IMR-90 (cell line): ENCODE results near the gene IRAG1. TPM values are rescaled to one million over a fixed set of nuclear protein-coding genes. Genes with fewer than 3 reads are reported as not detected.

ENCODE experiments used
- ATAC-seq: fragments of 200-7000 bp; cut with Tn5 transposase; 2 replicates; pipeline ENCODE4 v1.9.1; 2020; ENCODE audit warnings: low read depth, mild to moderate bottlenecking, moderate library complexity
- BruUV-seq: library from RNA; stranded (reverse); fragments of 400-500 nt; replicated peaks from 2 replicates; lab custom pipeline; 2021; lab: Mats Ljungman, UMichigan
- CTCF ChIA-PET: fragments of 300-600 bp; formaldehyde crosslinking; extraction: SDS; loops from one replicate; lab custom pipeline; 2021; ENCODE audit warnings: antibody characterized with exemption; lab: Yijun Ruan, JAX
- POLR2A ChIA-PET: fragments of 300-600 bp; sonication (Branson Sonifier 250); formaldehyde crosslinking; loops from one replicate; lab custom pipeline; 2022; ENCODE audit warnings: antibody characterized with exemption; ENCODE audit not compliant: unreplicated experiment; lab: Charles Lee
- DNase-seq: peaks from one replicate; pipeline ENCODE4 v3.0.0; 2013
- H2AFZ ChIP-seq: replicated peaks from 2 replicates; pipeline ENCODE3; 2013; ENCODE audit warnings: low read length, mild to moderate bottlenecking; ENCODE audit not compliant: poor library complexity
- H2AK5ac ChIP-seq: 2 replicates; pipeline ENCODE4 v1.6.1; 2013; ENCODE audit warnings: low read depth, low read length, inconsistent platforms
- H2AK9ac ChIP-seq: replicated peaks from 2 replicates; pipeline ENCODE3; 2013; ENCODE audit warnings: mild to moderate bottlenecking, low read depth, low read length, moderate library complexity; ENCODE audit not compliant: poor library complexity
- H2BK120ac ChIP-seq: 2 replicates; pipeline ENCODE4 v1.6.1; 2013; ENCODE audit warnings: low read depth, low read length, inconsistent platforms
- H2BK15ac ChIP-seq: 3 replicates; pipeline ENCODE4 v1.6.1; 2013; ENCODE audit warnings: low read depth, low read length, inconsistent platforms
- H2BK20ac ChIP-seq: 2 replicates; pipeline ENCODE4 v1.6.1; 2013; ENCODE audit warnings: low read depth, mild to moderate bottlenecking, inconsistent platforms, low read length, moderate library complexity
- H2BK5ac ChIP-seq: 2 replicates; pipeline ENCODE4 v1.6.1; 2013; ENCODE audit warnings: mild to moderate bottlenecking, low read depth, low read length, inconsistent platforms; ENCODE audit not compliant: poor library complexity, severe bottlenecking
- H3K14ac ChIP-seq: replicated peaks from 2 replicates; pipeline ENCODE4 v1.6.1; 2013; ENCODE audit warnings: low read depth, low read length, inconsistent platforms
- H3K18ac ChIP-seq: 2 replicates; pipeline ENCODE4 v1.6.1; 2013; ENCODE audit warnings: low read depth, low read length, control low read depth
- H3K23ac ChIP-seq: 2 replicates; pipeline ENCODE4 v1.6.1; 2013; ENCODE audit warnings: low read depth, low read length, inconsistent platforms
- H3K27ac ChIP-seq: 2 replicates; pipeline ENCODE4 v1.5.1; 2013; ENCODE audit warnings: mild to moderate bottlenecking, control low read depth, low read length; ENCODE audit not compliant: insufficient read depth
- H3K27me3 ChIP-seq: 2 replicates; pipeline ENCODE4 v1.6.1; 2013; ENCODE audit warnings: low read length; ENCODE audit not compliant: control insufficient read depth, insufficient read depth
- H3K36me3 ChIP-seq: 2 replicates; pipeline ENCODE4 v1.6.1; 2013; ENCODE audit warnings: low read length, mixed read lengths; ENCODE audit not compliant: control insufficient read depth, insufficient read depth
- H3K4ac ChIP-seq: 2 replicates; pipeline ENCODE4 v1.6.1; 2013; ENCODE audit warnings: low read depth, low read length, inconsistent platforms
- H3K4me1 ChIP-seq: 2 replicates; pipeline ENCODE4 v1.6.1; 2013; ENCODE audit warnings: low read length, mixed read lengths; ENCODE audit not compliant: control insufficient read depth, insufficient read depth
- H3K4me2 ChIP-seq: 2 replicates; pipeline ENCODE4 v1.6.1; 2013; ENCODE audit warnings: low read depth, mild to moderate bottlenecking, control low read depth, low read length, moderate library complexity
- H3K4me3 ChIP-seq: 2 replicates; pipeline ENCODE4 v1.5.1; 2013; ENCODE audit warnings: low read depth, mild to moderate bottlenecking, control low read depth, low read length, moderate library complexity; ENCODE audit not compliant: insufficient read depth
- H3K56ac ChIP-seq: 2 replicates; pipeline ENCODE4 v1.6.1; 2013; ENCODE audit warnings: low read length, inconsistent platforms; ENCODE audit not compliant: insufficient read depth; ENCODE audit errors: extremely low read depth
- H3K79me1 ChIP-seq, 2 experiments: 2 replicates each; pipeline ENCODE4 v1.6.1; 2013; ENCODE audit warnings: low read length in 2 of 2, inconsistent platforms in 1 of 2, low read depth in 1 of 2
- H3K9ac ChIP-seq: 2 replicates; pipeline ENCODE4 v1.6.1; 2013; ENCODE audit warnings: low read depth, low read length, control low read depth
- H3K9me1 ChIP-seq: 2 replicates; pipeline ENCODE4 v1.6.1; 2013; ENCODE audit warnings: low read length, inconsistent platforms; ENCODE audit not compliant: insufficient read depth
- H3K9me3 ChIP-seq: 2 replicates; pipeline ENCODE4 v1.6.1; 2013; ENCODE audit warnings: low read length; ENCODE audit not compliant: control insufficient read depth, insufficient read depth
- H4K20me1 ChIP-seq: 2 replicates; pipeline ENCODE4 v1.6.1; 2013; ENCODE audit warnings: low read length, inconsistent platforms; ENCODE audit not compliant: insufficient read depth
- H4K5ac ChIP-seq: 2 replicates; pipeline ENCODE4 v1.6.1; 2013; ENCODE audit warnings: mild to moderate bottlenecking, low read depth, low read length, control low read depth
- H4K8ac ChIP-seq, 2 experiments: 2 replicates each; pipeline ENCODE4 v1.6.1; 2013; ENCODE audit warnings: low read depth in 2 of 2, low read length in 2 of 2, control low read depth in 1 of 2, inconsistent platforms in 1 of 2
- H4K91ac ChIP-seq: 2 replicates; pipeline ENCODE4 v1.6.1; 2013; ENCODE audit warnings: low read depth, low read length, inconsistent platforms; ENCODE audit not compliant: insufficient read depth
- BHLHE40 ChIP-seq: fragments of 150-350 bp; IDR thresholded peaks from 2 replicates; pipeline ENCODE4 v1.6.1; 2016; ENCODE audit warnings: mild to moderate bottlenecking, low read depth, low read length
- CHD1 ChIP-seq: IDR thresholded peaks from 2 replicates; pipeline ENCODE4 v1.6.1; 2012; ENCODE audit warnings: low read depth, low read length, improper control_type of control experiment
- CTCF ChIP-seq: conservative IDR thresholded peaks from 2 replicates; pipeline ENCODE4 v1.5.1; 2012; ENCODE audit warnings: mild to moderate bottlenecking, low read depth, low read length, improper control_type of control experiment
- FOS ChIP-seq: fragments of 150-350 bp; IDR thresholded peaks from 2 replicates; pipeline ENCODE4 v1.6.1; 2016; ENCODE audit warnings: low read depth, low read length
- MXI1 ChIP-seq: IDR thresholded peaks from 2 replicates; pipeline ENCODE4 v1.6.1; 2012; ENCODE audit warnings: low read depth, mild to moderate bottlenecking, low read length, moderate library complexity, borderline replicate concordance
- RCOR1 ChIP-seq: IDR thresholded peaks from 2 replicates; pipeline ENCODE4 v1.6.1; 2012; ENCODE audit warnings: mild to moderate bottlenecking, low read length, improper control_type of control experiment; ENCODE audit not compliant: insufficient replicate concordance
- WGBS, 2 experiments: methylation state at CpG; one replicate each; pipeline versions ENCODE4 v1.1.5 to v1.1.7; 2013; ENCODE audit warnings: missing lambda C conversion rate in 2 of 2; ENCODE audit not compliant: insufficient read length in 1 of 2; ENCODE audit errors: extremely low coverage in 2 of 2; 5-methylcytosine and 5-hydroxymethylcytosine counted together
- dilution Hi-C: fragments of 300-500 bp; cut with HindIII; formaldehyde crosslinking; loops from one replicate; pipeline ENCODE4 v1.14.3; 2018; ENCODE audit warnings: low sequenced_read_pairs; ENCODE audit not compliant: unreplicated experiment
- in situ Hi-C: fragments of 300-500 bp; cut with MboI; formaldehyde crosslinking; loops from 3 replicates; pipeline ENCODE4 v1.14.3; 2019; ENCODE audit warnings: low sequenced_read_pairs, inconsistent platforms, mixed read lengths
- intact Hi-C: fragments of 100-400 bp; cut with micrococcal nuclease; formaldehyde crosslinking; loops from 2 replicates; pipeline ENCODE4 v1.10.0; 2022
- polyA plus RNA-seq, 3 experiments: library from polyadenylated mRNA; depleted of rRNA; stranded (reverse); fragments of >200 nt; gene quantifications; 2 replicates each; pipeline ENCODE4 v1.2.3, GENCODE V29; 2012; ENCODE audit warnings: low replicate concordance in 1 of 3
- total RNA-seq: library from RNA; depleted of rRNA; stranded (reverse); fragments of >200 nt; gene quantifications from 2 replicates; pipeline ENCODE4 v1.2.3, GENCODE V29; 2012

IRAG1 gene
- total and polyA plus RNA-seq, 2 of the 4 experiments (the other 2 are of a cell fraction) = 19.4 to 25.8 TPM

DNA sequence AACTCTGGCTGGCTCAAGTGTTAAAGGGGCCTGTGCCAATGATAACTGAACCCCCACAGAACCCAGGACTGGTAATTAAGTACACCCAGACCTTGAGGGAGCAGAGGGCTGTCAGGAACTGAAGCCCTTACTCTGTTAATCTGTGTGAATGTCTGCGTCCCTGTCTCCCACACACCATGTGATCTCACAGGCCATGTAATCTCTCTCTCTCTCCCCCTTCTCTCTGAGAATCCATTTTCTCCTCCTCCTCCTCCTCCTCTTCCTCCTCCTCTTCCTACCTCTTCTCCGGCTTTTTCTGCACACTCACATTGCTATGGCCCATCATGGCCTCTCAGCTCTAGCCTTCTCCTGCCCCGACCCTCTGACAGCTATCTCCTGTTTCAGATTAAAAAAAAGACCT lies 14.6 kb upstream of the IRAG1 start (continued):
- TF ChIP-seq CTCF = no peak
- no peak for TF ChIP-seq MXI1

- Histone ChIP-seq H3K9me1 (peaks cover 9% of the 10 kb centered on the region; the same call in 1 of the 2 replicates), H3K9me3 (peaks cover 3% of the 10 kb centered on the region; the same call in 1 of the 2 replicates), H3K4me1 (peaks cover 3% of the 10 kb centered on the region), H2BK15ac (no peak overlapping the region), H3K4me2 (no peak overlapping the region), H3K79me1 (no peaks in the 10 kb centered on the region), H3K9ac (no peak overlapping the region), H3K23ac (no peak overlapping the region), H2BK120ac (no peak overlapping the region), H3K27me3 (no peaks in the 10 kb centered on the region), H3K18ac (no peak overlapping the region), H3K56ac (no peak overlapping the region), H2AK9ac (no peak overlapping the region), H2BK20ac (no peak overlapping the region), H2AFZ (no peak overlapping the region), H3K4ac (no peak overlapping the region), H4K5ac (no peak overlapping the region; the same call in 1 of the 2 replicates), H3K14ac (no peak overlapping the region), H2AK5ac (no peak overlapping the region), H4K91ac (no peak overlapping the region), H3K4me3 (no peak overlapping the region), H4K20me1 (no peaks in the 10 kb centered on the region), H4K8ac (no peak overlapping the region), H2BK5ac (no peak overlapping the region), H3K27ac (no peak overlapping the region), H3K36me3 (no peaks in the 10 kb centered on the region)
- ChIA-PET POLR2A (interaction anchor here (0.7 kb wide), 1 partner anchor 9 kb away, joined by 3 read pairs; the partner anchor contains the start of gene IRAG1), CTCF (no interaction called here)
- BruUV-seq = no TSS peak
- WGBS, 2 experiments = no CpG with 5 or more reads among the region's 3 CpGs
- peak; percentile 32; the same call in 1 of the 2 replicates for ATAC-seq
- dilution Hi-C loops = no loop called here
- TF ChIP-seq RCOR1 (no peak), FOS (no peak), BHLHE40 (no peak), CHD1 (no peak)
- intact Hi-C loops = no loop called here
- in situ Hi-C loops = no loop called here
- peak; percentile 67 for DNase-seq
These were observed 8.4 kb upstream of the IRAG1 start for GRCh38 chr11:10701982-10702381.
